Stimulated activated CD8-positive, alpha-beta memory T cell treated with anti-CD3 and anti-CD28 coated beads, Interleukin-7, amount 100 ng/mL, for 1 hour (primary cell): ENCODE measurements around the gene CRY2.
"Not testable (repeated sequence)": the region's sequence is repeated elsewhere in the genome, so short reads cannot be mapped to it uniquely, and the experiment has no call there.

Experiments used
- DNase-seq, 2 donors: peaks; one replicate each; pipeline ENCODE4 v3.0.0-alpha.2; 2020; ENCODE audit warnings: low read depth in 2 of 2

CRY2 gene

GRCh38 chr11:45846974-45847910 lies at the start of gene CRY2:
Gene CRY2, plus strand, starts transcription at chr11:45847475. Its CDS starts 16 bp downstream, at chr11:45847491.
- peak; percentile 98 for DNase-seq

DNA sequence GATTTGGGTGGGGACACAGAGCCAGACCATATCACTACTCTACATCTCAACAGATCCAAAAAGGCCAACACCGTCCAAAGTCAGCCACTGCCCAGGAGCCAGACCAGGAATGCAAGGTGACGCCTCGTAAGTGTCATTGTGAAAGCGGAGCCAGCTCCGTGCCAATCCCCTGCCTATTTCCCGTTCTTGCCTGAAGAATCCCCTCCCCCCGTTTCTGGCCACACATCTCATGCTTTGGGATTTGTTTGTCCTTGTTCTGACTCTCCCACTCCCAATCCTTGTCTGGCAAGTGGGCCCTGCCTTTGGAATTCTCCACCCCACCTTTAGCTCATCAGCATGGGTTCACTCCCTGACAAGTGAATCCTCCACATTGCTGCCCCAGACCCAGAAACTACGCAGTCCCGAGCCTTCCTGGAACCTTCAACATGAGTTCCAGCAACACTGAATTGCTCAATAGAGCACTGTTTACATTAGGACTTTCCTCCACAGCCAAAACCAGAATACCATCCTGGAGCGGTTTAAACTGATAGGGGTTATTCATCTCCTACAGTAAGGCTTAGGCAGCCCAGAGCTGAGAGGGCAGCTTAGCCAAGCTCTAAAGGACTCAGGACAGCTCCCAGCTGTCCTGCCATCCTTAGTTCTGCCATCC lies 48.4 kb upstream of the CRY2 start:
- DNase-seq, result no peak

GRCh38 chr11:45799562-45799961 lies 47.7 kb upstream of the CRY2 start:
- no peak for DNase-seq

DNA sequence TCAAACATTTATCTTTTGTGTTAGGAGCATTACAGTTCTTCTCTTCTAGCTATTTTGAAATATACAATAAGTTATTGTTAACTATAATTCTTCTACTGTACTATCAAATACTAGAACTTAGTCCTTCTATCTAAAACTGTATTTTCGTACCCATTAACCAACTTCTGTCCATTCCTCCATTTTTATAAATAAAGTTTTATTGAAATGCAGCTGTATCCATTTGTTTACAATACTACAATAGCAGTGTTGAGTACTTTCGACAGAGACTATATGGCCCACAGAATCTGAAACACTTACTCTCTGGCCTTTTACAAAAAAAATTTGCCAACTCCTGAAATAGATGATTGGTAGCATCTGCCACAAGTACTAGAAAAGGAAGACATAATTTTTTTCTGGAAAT lies 47.0 kb upstream of the CRY2 start:
- no peak for DNase-seq

- no peak for DNase-seq
Observed at GRCh38 chr11:45801723-45802315, 45.5 kb upstream of the CRY2 start.

- no peak for DNase-seq
Observed at GRCh38 chr11:45802531-45803317, 44.6 kb upstream of the CRY2 start.

- peak; percentile 22 to 31 for DNase-seq
Observed at GRCh38 chr11:45803971-45804760, 43.1 kb upstream of the CRY2 start.

DNA sequence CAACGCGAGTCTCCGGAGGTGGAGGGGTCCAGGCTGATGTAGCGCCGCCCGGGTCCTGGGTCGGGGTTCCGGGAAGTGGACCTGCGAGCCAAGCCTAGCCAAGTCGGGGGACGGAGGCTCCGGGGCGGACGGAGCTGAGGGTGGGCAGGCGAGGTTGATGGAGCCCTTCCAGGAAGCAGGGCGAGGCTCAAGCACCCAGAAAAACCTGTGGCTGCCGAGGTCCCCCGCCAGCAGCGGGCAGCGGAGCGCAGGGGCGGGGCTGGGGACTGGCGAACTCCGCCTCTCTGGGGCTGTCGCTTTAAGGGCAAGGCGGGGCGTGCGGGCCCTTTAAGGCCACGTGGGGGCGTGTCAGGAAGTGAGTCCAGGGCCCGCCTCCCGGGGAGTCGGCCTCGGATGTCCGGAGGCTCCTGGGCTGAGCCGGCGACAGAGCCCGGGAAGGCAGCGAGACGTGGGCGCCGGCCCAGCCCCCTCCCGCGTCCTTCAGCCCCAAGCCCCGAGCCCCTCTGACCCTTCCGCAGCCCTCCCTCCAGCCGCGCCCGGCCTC lies 42.4 kb upstream of the CRY2 start, which contains the start of gene SLC35C1:
Gene SLC35C1 (plus strand): TSS at position 389 of the 544 bp plus-strand sequence. CDS start 653 bp downstream, outside the sequence.
- DNase-seq, result peak; percentile 89 to 94

DNA sequence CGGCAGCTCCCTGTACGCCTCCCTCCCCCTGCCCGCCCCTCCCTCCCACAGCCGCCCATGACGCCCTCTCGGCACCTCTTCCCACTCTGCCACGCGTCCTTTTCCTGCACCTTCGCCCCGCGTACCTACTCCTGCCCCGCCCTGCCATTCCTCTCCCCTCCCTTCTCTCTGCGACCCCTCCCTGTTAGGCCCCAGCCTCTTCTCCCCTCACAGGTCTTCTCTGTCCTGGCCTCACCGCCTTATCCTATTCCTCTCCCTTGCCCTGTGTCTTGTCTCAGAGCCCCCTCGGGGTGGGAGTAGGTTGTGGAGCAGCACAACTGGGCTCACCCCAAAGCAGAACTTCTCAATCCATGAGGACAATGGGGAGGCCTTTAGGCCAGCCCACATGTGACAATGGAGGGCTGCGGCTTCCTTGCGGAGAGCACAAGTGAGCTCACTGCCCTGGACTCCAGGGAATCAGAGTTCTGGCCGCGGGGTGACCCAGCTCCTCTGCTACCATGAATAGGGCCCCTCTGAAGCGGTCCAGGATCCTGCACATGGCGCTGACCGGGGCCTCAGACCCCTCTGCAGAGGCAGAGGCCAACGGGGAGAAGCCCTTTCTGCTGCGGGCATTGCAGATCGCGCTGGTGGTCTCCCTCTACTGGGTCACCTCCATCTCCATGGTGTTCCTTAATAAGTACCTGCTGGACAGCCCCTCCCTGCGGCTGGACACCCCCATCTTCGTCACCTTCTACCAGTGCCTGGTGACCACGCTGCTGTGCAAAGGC lies 41.8 kb upstream of the CRY2 start:
- no peak for DNase-seq

- DNase-seq, result no peak
Observed at GRCh38 chr11:45806072-45806933, 41.0 kb upstream of the CRY2 start.

DNA sequence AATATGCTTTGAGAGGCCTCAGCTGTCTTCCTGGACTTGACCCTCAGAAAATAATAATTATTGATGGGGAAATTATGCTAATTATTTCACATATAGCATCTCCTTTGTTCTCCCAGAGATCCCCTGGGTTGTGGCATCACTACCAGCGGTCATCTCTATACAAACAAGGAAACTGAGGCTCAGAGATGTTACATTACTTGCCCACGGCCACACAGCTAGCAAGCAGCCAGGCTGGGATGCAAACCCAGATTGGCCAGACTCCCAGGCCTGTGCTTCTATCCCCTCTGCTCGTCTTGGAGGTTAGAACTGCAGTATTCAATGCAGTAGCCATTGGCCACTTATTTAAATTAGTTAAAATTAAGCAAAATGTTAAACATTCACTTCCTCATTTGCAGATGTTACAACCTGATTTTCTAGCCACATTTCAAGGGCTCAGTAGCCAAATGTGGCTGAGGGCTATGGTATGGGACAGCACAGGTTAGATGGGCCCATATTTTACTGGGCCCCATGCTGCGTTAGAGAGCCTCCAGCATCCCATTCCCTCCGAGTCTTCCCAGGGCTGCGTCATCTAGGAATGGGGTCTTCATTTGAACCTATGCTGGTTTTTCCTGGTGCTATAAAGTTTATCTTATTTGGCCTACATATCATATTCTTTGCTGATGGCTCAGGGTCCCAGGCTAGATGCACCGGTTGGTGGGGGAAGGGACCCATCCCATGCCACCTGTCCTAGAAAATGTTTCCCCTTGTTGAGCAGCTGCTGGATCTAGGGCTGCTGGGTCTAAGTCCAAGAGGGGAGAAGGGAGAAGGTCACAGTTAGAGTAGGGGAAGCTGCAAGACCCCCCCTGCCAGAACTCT lies 40.1 kb upstream of the CRY2 start:
- DNase-seq, result no peak

- DNase-seq, result no peak
Observed at GRCh38 chr11:45807792-45808238, 39.5 kb upstream of the CRY2 start.

- DNase-seq, result not testable (repeated sequence)
Observed at GRCh38 chr11:45808427-45808826, 38.8 kb upstream of the CRY2 start.

DNA sequence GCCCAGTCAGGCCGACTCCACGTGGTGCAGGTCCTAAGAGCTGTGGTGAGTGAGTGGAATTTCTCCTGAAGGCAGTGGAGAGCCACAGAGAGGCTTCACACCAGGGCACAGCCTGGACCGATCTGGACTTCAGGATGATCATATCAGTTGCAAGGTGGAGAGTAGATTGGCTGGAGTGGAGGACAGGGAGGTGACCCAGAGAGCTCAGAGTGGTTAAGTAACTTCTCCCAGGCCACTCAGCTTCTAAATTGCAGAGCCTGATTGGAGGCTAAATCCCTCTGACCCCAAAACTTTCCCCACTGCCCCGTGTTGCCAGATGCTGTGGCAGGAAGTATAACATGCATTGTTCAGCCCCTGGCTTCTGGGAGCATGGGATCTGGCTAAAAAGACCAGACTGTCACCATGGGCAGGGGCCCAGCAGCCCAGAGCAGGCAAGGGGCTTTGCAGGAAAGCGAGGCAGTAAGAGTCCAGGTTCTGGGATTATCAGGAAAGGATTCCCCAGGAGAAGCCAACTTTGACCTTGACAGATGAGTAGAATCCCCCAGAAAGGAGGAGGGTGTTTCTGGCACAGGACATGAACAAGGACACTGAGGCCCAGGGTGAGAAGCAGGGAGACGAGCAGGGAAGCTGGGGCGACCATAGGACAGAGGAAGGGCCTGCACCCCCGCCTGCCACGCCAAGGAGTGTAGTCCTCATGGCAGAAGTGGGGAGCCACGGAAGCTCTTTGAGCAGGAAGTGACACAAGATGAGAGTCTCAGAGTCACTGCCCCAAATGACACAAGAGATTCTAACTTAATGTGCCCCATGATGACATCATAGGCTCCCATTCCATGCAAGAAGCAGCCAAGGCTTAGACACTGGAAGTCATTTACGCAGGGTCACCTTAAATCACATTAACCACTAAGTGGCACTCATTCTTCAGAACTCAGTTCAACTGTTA lies 37.5 kb upstream of the CRY2 start:
- no peak for DNase-seq

DNA sequence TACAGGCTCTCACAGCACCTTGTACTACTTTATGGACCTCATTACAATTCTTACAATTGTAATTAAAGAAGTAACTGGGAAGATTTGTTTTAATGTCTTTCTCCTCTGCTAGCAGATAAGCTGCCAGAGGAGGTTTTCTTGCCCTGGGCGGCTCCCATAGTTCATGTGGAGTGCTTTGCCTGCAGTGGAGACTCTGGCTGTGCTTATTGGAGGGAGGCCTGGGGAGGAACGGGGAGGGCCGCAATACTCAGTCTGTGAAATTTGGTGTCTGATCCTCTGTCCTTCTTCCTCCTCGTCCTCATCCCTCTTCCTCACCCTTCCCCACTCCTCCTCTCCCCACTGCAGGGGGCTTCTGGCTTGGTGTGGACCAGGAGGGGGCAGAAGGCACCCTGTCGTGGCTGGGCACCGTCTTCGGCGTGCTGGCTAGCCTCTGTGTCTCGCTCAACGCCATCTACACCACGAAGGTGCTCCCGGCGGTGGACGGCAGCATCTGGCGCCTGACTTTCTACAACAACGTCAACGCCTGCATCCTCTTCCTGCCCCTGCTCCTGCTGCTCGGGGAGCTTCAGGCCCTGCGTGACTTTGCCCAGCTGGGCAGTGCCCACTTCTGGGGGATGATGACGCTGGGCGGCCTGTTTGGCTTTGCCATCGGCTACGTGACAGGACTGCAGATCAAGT lies 36.7 kb upstream of the CRY2 start:
- DNase-seq, result no peak

- no peak for DNase-seq
Observed at GRCh38 chr11:45811109-45811435, 36.2 kb upstream of the CRY2 start.
